Measurements from ENCODE around the gene PRIM2.
A peak's percentile ranks its signal among the peaks of the same experiment; 100 is the strongest.
"Not testable (repeated sequence)": the region's sequence is repeated elsewhere in the genome, so short reads cannot be mapped to it uniquely, and the experiment has no call there.

PRIM2 gene

DNA sequence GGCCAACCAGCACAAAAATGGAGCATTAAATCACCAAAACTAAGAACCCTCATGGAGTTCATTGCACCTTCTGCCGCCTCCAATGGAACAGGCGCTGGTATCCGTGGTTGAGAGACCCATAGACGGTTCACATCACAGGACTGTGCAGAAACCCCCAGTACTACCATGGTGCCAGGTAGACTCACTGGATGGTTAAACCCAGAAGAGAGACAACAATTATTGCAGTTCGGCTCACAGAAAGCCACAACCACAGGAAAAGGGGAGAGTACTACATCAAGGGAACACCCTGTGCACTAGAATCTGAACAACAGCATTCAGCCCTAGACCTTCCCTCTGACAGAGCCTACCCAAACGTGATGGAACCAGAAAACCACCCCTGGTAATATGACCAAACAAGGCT lies 301.5 kb downstream of the PRIM2 start:
- H3K27ac ChIP-seq (ENCODE audit: insufficient read depth in 1 of 2, low read depth in 1 of 2, low read length in 2 of 2, poor library complexity in 1 of 2, severe bottlenecking in 2 of 2); H3K27me3 ChIP-seq (replicated peaks in 2 of 5; ENCODE audit: control insufficient read depth in 4 of 5, insufficient read depth in 5 of 5, low read length in 4 of 5); H3K36me3 ChIP-seq (ENCODE audit: control insufficient read depth in 4 of 4, insufficient read depth in 4 of 4, low read length in 3 of 4); POLR2A ChIA-PET; H3K4me1 ChIP-seq (ENCODE audit: control extremely low read depth in 1 of 4, control insufficient read depth in 4 of 4, insufficient read depth in 4 of 4, low read length in 3 of 4); DNase-seq; H3K4me3 ChIP-seq (ENCODE audit: control insufficient read depth in 1 of 7, extremely low read depth in 1 of 7, insufficient read depth in 4 of 7, low read depth in 2 of 7, low read length in 6 of 7); H3K9me3 ChIP-seq (ENCODE audit: control extremely low read depth in 1 of 5, control insufficient read depth in 4 of 5, insufficient read depth in 2 of 5, low read depth in 1 of 5, low read length in 4 of 5); CTCF ChIA-PET: not testable (repeated sequence)
- 98% methylated on average over 5 of the region's 6 CpGs for whole genome bisulfite sequencing (ENCODE audit: insufficient coverage)

DNA sequence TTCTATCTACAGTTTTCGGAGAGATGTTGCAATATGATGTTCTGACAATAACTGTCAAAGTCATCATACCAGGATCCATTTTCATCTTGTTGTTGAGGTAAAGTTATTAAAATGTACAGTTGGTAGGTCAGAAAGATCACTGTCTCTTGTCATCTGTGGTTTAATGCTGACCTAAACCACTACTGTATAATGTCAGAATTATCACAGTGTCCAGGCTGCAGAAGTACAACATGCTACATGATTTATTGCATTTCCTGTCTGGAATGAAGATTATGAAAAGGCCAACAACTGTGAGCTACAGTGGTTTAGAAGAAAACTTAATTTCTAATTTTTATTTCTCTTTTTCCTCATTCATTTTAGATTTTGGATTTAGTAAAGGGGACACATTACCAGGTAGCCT lies 314.3 kb downstream of the PRIM2 start:
- CTCF ChIA-PET; H3K9me3 ChIP-seq (ENCODE audit: control extremely low read depth in 1 of 5, control insufficient read depth in 4 of 5, insufficient read depth in 2 of 5, low read depth in 1 of 5, low read length in 4 of 5); POLR2A ChIA-PET; H3K27ac ChIP-seq (ENCODE audit: insufficient read depth in 1 of 2, low read depth in 1 of 2, low read length in 2 of 2, poor library complexity in 1 of 2, severe bottlenecking in 2 of 2); H3K36me3 ChIP-seq (ENCODE audit: control insufficient read depth in 4 of 4, insufficient read depth in 4 of 4, low read length in 3 of 4); H3K4me1 ChIP-seq (ENCODE audit: control extremely low read depth in 1 of 4, control insufficient read depth in 4 of 4, insufficient read depth in 4 of 4, low read length in 3 of 4); H3K27me3 ChIP-seq (replicated peaks in 2 of 5; ENCODE audit: control insufficient read depth in 4 of 5, insufficient read depth in 5 of 5, low read length in 4 of 5); H3K4me3 ChIP-seq (ENCODE audit: control insufficient read depth in 1 of 7, extremely low read depth in 1 of 7, insufficient read depth in 4 of 7, low read depth in 2 of 7, low read length in 6 of 7): not testable (repeated sequence)
- DNase-seq = peak; percentile 0 to 53 (median 35)
- WGBS (ENCODE audit: insufficient coverage) = no CpG with 5 or more reads among the region's 1 CpG

DNA sequence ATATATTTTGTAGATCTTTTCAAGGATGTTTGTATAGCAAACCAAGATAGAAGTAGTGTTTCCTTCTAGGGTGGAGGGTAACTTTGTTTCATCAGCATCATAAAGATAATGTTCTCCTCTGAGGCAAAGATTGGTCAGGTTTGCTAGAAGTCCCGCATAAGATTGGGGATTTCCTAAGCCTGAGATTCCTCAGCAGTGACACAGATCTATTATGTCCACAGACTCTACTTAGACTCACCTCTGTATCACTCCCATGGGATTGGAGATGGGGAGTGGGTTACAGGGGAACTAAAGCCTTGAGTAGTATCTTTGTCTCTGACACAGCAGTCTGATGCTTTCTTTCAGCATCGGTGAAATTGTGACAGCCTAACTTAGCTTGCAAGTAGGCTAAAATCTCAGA lies 341.1 kb downstream of the PRIM2 start:
- H3K27me3 ChIP-seq (replicated peaks in 2 of 5; ENCODE audit: control insufficient read depth in 4 of 5, insufficient read depth in 5 of 5, low read length in 4 of 5); H3K27ac ChIP-seq (ENCODE audit: insufficient read depth in 1 of 2, low read depth in 1 of 2, low read length in 2 of 2, poor library complexity in 1 of 2, severe bottlenecking in 2 of 2); H3K4me3 ChIP-seq (ENCODE audit: control insufficient read depth in 1 of 7, extremely low read depth in 1 of 7, insufficient read depth in 4 of 7, low read depth in 2 of 7, low read length in 6 of 7); POLR2A ChIA-PET; DNase-seq; H3K36me3 ChIP-seq (ENCODE audit: control insufficient read depth in 4 of 4, insufficient read depth in 4 of 4, low read length in 3 of 4); CTCF ChIA-PET; H3K4me1 ChIP-seq (ENCODE audit: control extremely low read depth in 1 of 4, control insufficient read depth in 4 of 4, insufficient read depth in 4 of 4, low read length in 3 of 4); H3K9me3 ChIP-seq (ENCODE audit: control extremely low read depth in 1 of 5, control insufficient read depth in 4 of 5, insufficient read depth in 2 of 5, low read depth in 1 of 5, low read length in 4 of 5): not testable (repeated sequence)
- no CpG with 5 or more reads among the region's 2 CpGs for WGBS (ENCODE audit: insufficient coverage)

DNA sequence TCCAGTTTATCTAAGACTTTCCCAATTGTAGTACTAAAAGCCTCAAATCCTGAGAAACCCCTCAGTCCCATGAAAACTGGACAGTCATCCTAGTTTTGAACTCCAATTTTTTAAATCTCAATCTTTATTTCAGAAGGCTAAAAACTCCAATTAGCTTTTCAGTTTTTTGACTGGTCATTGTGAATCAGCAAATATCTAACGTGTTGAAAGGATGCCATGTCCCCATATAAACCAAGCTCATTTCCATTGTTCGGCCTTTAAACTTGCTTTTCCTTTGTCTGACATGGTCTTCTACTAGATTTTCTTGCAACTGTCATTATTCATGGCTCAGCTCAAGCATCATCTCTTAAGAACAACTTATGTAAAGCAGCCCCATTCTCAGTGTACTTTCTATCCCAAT lies 342.4 kb downstream of the PRIM2 start:
- H3K9me3 ChIP-seq (ENCODE audit: control extremely low read depth in 1 of 5, control insufficient read depth in 4 of 5, insufficient read depth in 2 of 5, low read depth in 1 of 5, low read length in 4 of 5); POLR2A ChIA-PET; H3K4me3 ChIP-seq (ENCODE audit: control insufficient read depth in 1 of 7, extremely low read depth in 1 of 7, insufficient read depth in 4 of 7, low read depth in 2 of 7, low read length in 6 of 7); H3K27ac ChIP-seq (ENCODE audit: insufficient read depth in 1 of 2, low read depth in 1 of 2, low read length in 2 of 2, poor library complexity in 1 of 2, severe bottlenecking in 2 of 2); CTCF ChIA-PET; H3K27me3 ChIP-seq (replicated peaks in 2 of 5; ENCODE audit: control insufficient read depth in 4 of 5, insufficient read depth in 5 of 5, low read length in 4 of 5); H3K4me1 ChIP-seq (ENCODE audit: control extremely low read depth in 1 of 4, control insufficient read depth in 4 of 4, insufficient read depth in 4 of 4, low read length in 3 of 4); H3K36me3 ChIP-seq (ENCODE audit: control insufficient read depth in 4 of 4, insufficient read depth in 4 of 4, low read length in 3 of 4): not testable (repeated sequence)
- 5% methylated on average over 2 of the region's 2 CpGs for WGBS (ENCODE audit: insufficient coverage)
- peak in 1 of 3 donors; percentile 1 for DNase-seq

DNA sequence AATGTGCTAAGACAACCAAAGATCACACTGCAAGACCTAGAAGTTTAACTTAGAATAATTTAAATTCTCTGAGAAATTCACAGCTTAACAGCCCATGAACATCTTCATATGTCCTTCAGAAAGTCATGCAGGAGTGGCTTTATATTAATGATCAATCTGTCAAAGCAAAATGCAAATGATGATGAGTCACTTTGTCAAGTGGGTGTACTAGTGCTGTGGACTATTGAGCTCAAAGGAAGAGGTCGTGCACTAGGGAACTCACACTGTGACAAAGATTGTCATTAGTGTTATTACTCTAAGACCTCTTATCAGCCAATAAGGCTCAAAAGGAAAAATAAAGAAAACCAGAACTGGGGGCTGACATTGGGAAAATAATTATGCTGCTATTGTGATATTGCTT lies 343.5 kb downstream of the PRIM2 start:
- WGBS (ENCODE audit: insufficient coverage) = no CpG with 5 or more reads among the region's 1 CpG
- CTCF ChIA-PET; POLR2A ChIA-PET; H3K4me1 ChIP-seq (ENCODE audit: control extremely low read depth in 1 of 4, control insufficient read depth in 4 of 4, insufficient read depth in 4 of 4, low read length in 3 of 4); H3K9me3 ChIP-seq (ENCODE audit: control extremely low read depth in 1 of 5, control insufficient read depth in 4 of 5, insufficient read depth in 2 of 5, low read depth in 1 of 5, low read length in 4 of 5); H3K4me3 ChIP-seq (ENCODE audit: control insufficient read depth in 1 of 7, extremely low read depth in 1 of 7, insufficient read depth in 4 of 7, low read depth in 2 of 7, low read length in 6 of 7); H3K27ac ChIP-seq (ENCODE audit: insufficient read depth in 1 of 2, low read depth in 1 of 2, low read length in 2 of 2, poor library complexity in 1 of 2, severe bottlenecking in 2 of 2); H3K36me3 ChIP-seq (ENCODE audit: control insufficient read depth in 4 of 4, insufficient read depth in 4 of 4, low read length in 3 of 4); DNase-seq; H3K27me3 ChIP-seq (replicated peaks in 2 of 5; ENCODE audit: control insufficient read depth in 4 of 5, insufficient read depth in 5 of 5, low read length in 4 of 5): not testable (repeated sequence)

DNA sequence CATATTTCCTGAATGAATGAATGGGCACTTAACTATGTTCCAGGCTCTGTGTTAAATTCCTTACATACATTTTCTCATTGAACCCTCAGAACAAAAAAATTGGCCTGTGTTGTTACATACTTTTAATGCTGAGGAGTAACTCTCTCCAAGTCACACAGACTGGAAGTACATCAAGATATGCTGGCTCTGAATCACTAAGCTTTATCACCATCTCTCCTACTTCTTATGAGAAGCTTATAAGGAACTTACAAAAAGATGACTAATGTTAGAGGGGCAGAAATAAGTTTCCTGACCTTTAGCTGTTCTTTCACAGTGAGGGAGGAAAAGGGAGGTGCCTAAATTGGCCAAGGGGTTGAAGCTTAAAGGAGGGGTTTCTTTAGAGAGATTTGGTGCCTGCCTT lies 350.7 kb downstream of the PRIM2 start:
- H3K4me1 ChIP-seq (ENCODE audit: control extremely low read depth in 1 of 4, control insufficient read depth in 4 of 4, insufficient read depth in 4 of 4, low read length in 3 of 4); CTCF ChIA-PET; H3K36me3 ChIP-seq (ENCODE audit: control insufficient read depth in 4 of 4, insufficient read depth in 4 of 4, low read length in 3 of 4); H3K9me3 ChIP-seq (ENCODE audit: control extremely low read depth in 1 of 5, control insufficient read depth in 4 of 5, insufficient read depth in 2 of 5, low read depth in 1 of 5, low read length in 4 of 5); DNase-seq; H3K27me3 ChIP-seq (replicated peaks in 2 of 5; ENCODE audit: control insufficient read depth in 4 of 5, insufficient read depth in 5 of 5, low read length in 4 of 5); POLR2A ChIA-PET; H3K4me3 ChIP-seq (ENCODE audit: control insufficient read depth in 1 of 7, extremely low read depth in 1 of 7, insufficient read depth in 4 of 7, low read depth in 2 of 7, low read length in 6 of 7); H3K27ac ChIP-seq (ENCODE audit: insufficient read depth in 1 of 2, low read depth in 1 of 2, low read length in 2 of 2, poor library complexity in 1 of 2, severe bottlenecking in 2 of 2): not testable (repeated sequence)

DNA sequence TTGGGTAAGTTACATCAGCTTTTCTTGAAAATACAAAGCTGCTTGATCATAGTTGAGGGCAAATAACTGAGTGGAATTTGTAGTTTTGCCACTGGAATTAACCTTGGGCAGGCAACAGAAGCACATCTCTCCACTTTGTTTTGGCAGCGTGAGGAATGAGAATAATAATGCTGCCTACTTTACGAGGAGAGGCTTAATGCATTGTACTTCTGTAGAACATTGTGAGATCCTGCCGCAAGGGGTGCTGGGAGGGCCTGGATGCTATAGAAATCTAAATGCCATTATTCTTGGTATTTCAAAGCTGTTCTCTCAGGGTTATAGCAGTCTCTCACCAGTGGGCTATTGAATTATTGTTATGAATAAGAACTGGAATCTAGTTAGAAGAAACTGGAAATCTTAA lies 353.8 kb downstream of the PRIM2 start:
- CTCF ChIA-PET; H3K4me3 ChIP-seq (ENCODE audit: control insufficient read depth in 1 of 7, extremely low read depth in 1 of 7, insufficient read depth in 4 of 7, low read depth in 2 of 7, low read length in 6 of 7); H3K27ac ChIP-seq (ENCODE audit: insufficient read depth in 1 of 2, low read depth in 1 of 2, low read length in 2 of 2, poor library complexity in 1 of 2, severe bottlenecking in 2 of 2); H3K27me3 ChIP-seq (replicated peaks in 2 of 5; ENCODE audit: control insufficient read depth in 4 of 5, insufficient read depth in 5 of 5, low read length in 4 of 5); DNase-seq; H3K36me3 ChIP-seq (ENCODE audit: control insufficient read depth in 4 of 4, insufficient read depth in 4 of 4, low read length in 3 of 4); POLR2A ChIA-PET; H3K9me3 ChIP-seq (ENCODE audit: control extremely low read depth in 1 of 5, control insufficient read depth in 4 of 5, insufficient read depth in 2 of 5, low read depth in 1 of 5, low read length in 4 of 5); H3K4me1 ChIP-seq (ENCODE audit: control extremely low read depth in 1 of 4, control insufficient read depth in 4 of 4, insufficient read depth in 4 of 4, low read length in 3 of 4): not testable (repeated sequence)
- WGBS (ENCODE audit: insufficient coverage) = 82% methylated on average over 2 of the region's 3 CpGs
